PFSK-1 (cell line): ENCODE data around the gene FZR1.

Source experiments
- POLR2AphosphoS5 ChIP-seq: IDR thresholded peaks from 2 replicates; pipeline ENCODE4 v1.6.1; 2012; ENCODE audit warnings: low read depth, mild to moderate bottlenecking, control low read depth, low read length, moderate library complexity
- TAF1 ChIP-seq: IDR thresholded peaks from 2 replicates; pipeline ENCODE4 v1.6.1; 2012; ENCODE audit warnings: low read length, control low read depth, borderline replicate concordance; ENCODE audit not compliant: insufficient read depth

DNA sequence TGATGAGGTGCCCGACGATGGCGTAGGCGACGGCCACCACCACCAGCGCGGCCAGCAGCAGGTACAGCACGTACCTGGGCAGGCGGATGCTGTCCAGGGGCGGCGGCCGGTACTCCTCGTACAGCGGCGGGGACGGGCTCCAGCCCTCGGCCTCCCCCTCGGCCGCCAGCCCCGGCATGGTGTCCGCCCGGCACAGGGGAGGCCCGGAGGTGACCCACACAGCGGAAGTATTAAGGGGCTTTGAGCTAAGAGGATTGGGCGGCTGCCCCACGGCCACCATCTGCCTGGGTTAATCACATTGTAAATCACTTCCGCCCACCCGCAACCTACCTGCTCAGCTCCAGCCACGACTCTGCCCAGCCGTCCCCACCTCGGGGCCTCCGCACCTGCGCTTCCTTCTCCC is 22.9 kb upstream of the FZR1 start, which contains the start of gene SMIM44:
- TF ChIP-seq POLR2AphosphoS5: no peak
- no peak for TF ChIP-seq TAF1
